Fibroblast of the conjunctiva (primary cell): ENCODE results near the gene CD9.
"Not testable (repeated sequence)": the region's sequence is repeated elsewhere in the genome, so short reads cannot be mapped to it uniquely, and the experiment has no call there.

Experiments used
- DNase-seq: peaks from one replicate; pipeline ENCODE4 v3.0.0-alpha.2; 2010; ENCODE audit warnings: low read depth

CD9 gene

GRCh38 chr12:6200256-6201212 is at the start of gene CD9:
TSS of gene CD9 (plus strand) at chr12:6200400. CDS start at chr12:6200500, 100 bp downstream.
- no peak for DNase-seq

GRCh38 chr12:6154730-6155459 is 45.3 kb upstream of the CD9 start:
- DNase-seq: no peak

GRCh38 chr12:6157482-6157881 is 42.7 kb upstream of the CD9 start:
- DNase-seq: no peak

- DNase-seq: no peak
These were observed 41.9 kb upstream of the CD9 start for GRCh38 chr12:6158255-6158654.

GRCh38 chr12:6158749-6159148 is 41.5 kb upstream of the CD9 start:
- DNase-seq: no peak

- DNase-seq: not testable (repeated sequence)
These were observed 40.8 kb upstream of the CD9 start for GRCh38 chr12:6159166-6160011.

GRCh38 chr12:6160049-6160649 is 40.1 kb upstream of the CD9 start:
- not testable (repeated sequence) for DNase-seq

GRCh38 chr12:6161124-6161882 is 38.9 kb upstream of the CD9 start:
- no peak for DNase-seq

- DNase-seq: no peak
These were observed 36.7 kb upstream of the CD9 start for GRCh38 chr12:6163416-6164060.

- DNase-seq: no peak
These were observed 34.8 kb upstream of the CD9 start for GRCh38 chr12:6165395-6165794.

GRCh38 chr12:6166808-6167207 is 33.4 kb upstream of the CD9 start:
- DNase-seq: no peak

GRCh38 chr12:6167327-6168280 is 32.6 kb upstream of the CD9 start:
- DNase-seq: peak; percentile 74

- no peak for DNase-seq
These were observed 28.7 kb upstream of the CD9 start for GRCh38 chr12:6171409-6172015.

GRCh38 chr12:6172086-6172485 is 28.1 kb upstream of the CD9 start:
- DNase-seq: no peak

GRCh38 chr12:6172862-6173261 is 27.3 kb upstream of the CD9 start:
- no peak for DNase-seq

- DNase-seq: no peak
These were observed 22.4 kb upstream of the CD9 start for GRCh38 chr12:6177642-6178358.

GRCh38 chr12:6178981-6179761 is 21.0 kb upstream of the CD9 start:
- DNase-seq: no peak
